ENCODE data around the gene CAPZB.

Gene CAPZB

GRCh38 chr1:19478322-19478721 lies 7.0 kb downstream of the CAPZB start:
- Histone ChIP-seq H4K20me1 (ENCODE audit: insufficient read depth, low read length) (peaks cover 95% of the 10 kb centered on the region), H2AFZ (ENCODE audit: low read depth, low read length) (no peak overlapping the region), H3K4me1 (ENCODE audit: insufficient read depth, low read length) (peaks cover 22% of the 10 kb centered on the region), H3K27me3 (ENCODE audit: insufficient read depth, low read length, poor library complexity) (no peaks in the 10 kb centered on the region), H3K4me3 (ENCODE audit: low read depth in 1 of 2, low read length in 2 of 2) (no peak overlapping the region), H3K4me2 (ENCODE audit: insufficient read depth, low read length) (no peak overlapping the region), H3K36me3 (ENCODE audit: insufficient read depth, low read length) (peaks cover 54% of the 10 kb centered on the region), H3K9ac (ENCODE audit: low read depth, low read length) (no peak overlapping the region), H3K79me2 (ENCODE audit: insufficient read depth, low read length) (peaks cover 100% of the 10 kb centered on the region), H3K9me3 (ENCODE audit: insufficient read depth, low read length, severe bottlenecking) (no peaks in the 10 kb centered on the region), H3K27ac (ENCODE audit: low read length) (no peak overlapping the region)
- no peak for DNase-seq
- TF ChIP-seq, protein P1, sequence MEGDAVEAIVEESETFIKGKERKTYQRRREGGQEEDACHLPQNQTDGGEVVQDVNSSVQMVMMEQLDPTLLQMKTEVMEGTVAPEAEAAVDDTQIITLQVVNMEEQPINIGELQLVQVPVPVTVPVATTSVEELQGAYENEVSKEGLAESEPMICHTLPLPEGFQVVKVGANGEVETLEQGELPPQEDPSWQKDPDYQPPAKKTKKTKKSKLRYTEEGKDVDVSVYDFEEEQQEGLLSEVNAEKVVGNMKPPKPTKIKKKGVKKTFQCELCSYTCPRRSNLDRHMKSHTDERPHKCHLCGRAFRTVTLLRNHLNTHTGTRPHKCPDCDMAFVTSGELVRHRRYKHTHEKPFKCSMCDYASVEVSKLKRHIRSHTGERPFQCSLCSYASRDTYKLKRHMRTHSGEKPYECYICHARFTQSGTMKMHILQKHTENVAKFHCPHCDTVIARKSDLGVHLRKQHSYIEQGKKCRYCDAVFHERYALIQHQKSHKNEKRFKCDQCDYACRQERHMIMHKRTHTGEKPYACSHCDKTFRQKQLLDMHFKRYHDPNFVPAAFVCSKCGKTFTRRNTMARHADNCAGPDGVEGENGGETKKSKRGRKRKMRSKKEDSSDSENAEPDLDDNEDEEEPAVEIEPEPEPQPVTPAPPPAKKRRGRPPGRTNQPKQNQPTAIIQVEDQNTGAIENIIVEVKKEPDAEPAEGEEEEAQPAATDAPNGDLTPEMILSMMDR (IDR thresholded peaks at IDR 0.05; ENCODE audit: borderline replicate concordance, extremely low read depth, low read length, poor library complexity, severe bottlenecking): no peak
- TF ChIP-seq EZH2 (IDR thresholded peaks at IDR 0.05; ENCODE audit: borderline replicate concordance, low read depth, low read length, severe bottlenecking): no peak
- ATAC-seq (ENCODE audit: insufficient read depth, low read depth): no peak

DNA sequence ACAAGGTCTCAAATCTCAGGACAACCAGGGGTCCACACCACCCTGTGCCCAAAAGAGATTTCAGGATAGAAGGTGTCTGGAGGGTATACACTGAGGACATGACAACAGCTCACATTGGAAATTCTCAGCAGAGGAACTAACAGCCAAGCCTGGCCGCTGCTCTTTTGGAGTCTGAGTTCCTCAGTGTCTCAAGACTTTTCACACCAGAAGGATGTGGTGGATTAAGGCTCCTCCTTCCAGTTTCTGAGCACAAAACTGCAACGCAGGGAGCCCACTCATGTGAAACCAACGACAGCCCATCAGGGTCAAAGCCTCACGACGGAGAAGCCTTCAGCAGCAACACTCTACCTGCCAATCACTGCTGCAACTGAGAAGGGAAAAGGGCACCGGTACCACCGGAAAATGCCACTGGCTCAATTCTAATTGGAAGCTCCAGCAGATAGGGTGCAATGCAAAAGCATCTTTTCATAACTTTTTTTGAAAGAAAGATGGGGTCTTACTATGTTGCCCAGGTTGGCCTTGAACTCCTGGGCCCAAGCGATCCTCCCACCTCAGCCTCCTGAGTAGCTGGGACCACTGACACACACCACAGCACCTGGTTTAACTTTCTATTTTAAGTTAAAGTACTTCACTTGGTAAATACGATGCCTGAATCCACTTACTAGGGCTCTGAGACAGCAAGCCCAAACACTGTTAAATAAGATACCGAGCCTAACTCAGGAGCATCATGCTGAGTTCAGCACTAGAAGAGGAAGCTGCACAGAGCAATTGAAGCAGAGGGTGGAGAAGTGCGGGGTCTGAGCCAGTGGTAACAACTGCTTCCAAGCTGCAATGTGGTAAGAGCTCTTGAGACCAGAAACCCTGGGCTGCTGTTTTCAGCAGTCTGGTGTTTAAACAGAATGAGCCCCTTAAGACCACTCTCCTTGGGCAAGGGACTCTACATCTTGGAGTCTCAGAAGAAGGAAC lies 7.8 kb downstream of the CAPZB start:
- Histone ChIP-seq H3K9ac (ENCODE audit: low read depth, low read length) (no peak overlapping the region), H3K36me3 (ENCODE audit: insufficient read depth, low read length) (peaks cover 50% of the 10 kb centered on the region), H3K4me2 (ENCODE audit: insufficient read depth, low read length) (no peak overlapping the region), H2AFZ (ENCODE audit: low read depth, low read length) (no peak overlapping the region), H3K4me1 (ENCODE audit: insufficient read depth, low read length) (peaks cover 14% of the 10 kb centered on the region), H3K4me3 (ENCODE audit: low read depth in 1 of 2, low read length in 2 of 2) (no peak overlapping the region), H3K79me2 (ENCODE audit: insufficient read depth, low read length) (peaks cover 98% of the 10 kb centered on the region), H4K20me1 (ENCODE audit: insufficient read depth, low read length) (peaks cover 93% of the 10 kb centered on the region), H3K9me3 (ENCODE audit: insufficient read depth, low read length, severe bottlenecking) (no peaks in the 10 kb centered on the region), H3K27me3 (ENCODE audit: insufficient read depth, low read length, poor library complexity) (no peaks in the 10 kb centered on the region), H3K27ac (ENCODE audit: low read length) (no peak overlapping the region)
- TF ChIP-seq, protein P1 (IDR thresholded peaks at IDR 0.05; ENCODE audit: borderline replicate concordance, extremely low read depth, low read length, poor library complexity, severe bottlenecking): no peak
- ATAC-seq (ENCODE audit: insufficient read depth, low read depth) (no peak), DNase-seq (no peak)

- no peak for TF ChIP-seq EZH2 (IDR thresholded peaks at IDR 0.05; ENCODE audit: borderline replicate concordance, low read depth, low read length, severe bottlenecking)
- TF ChIP-seq, protein P1 (IDR thresholded peaks at IDR 0.05; ENCODE audit: borderline replicate concordance, extremely low read depth, low read length, poor library complexity, severe bottlenecking): no peak
- H3K4me1 ChIP-seq (ENCODE audit: insufficient read depth, low read length): peaks cover 5% of the 10 kb centered on the region; the same call in 1 of the 2 replicates
- H3K27ac ChIP-seq (ENCODE audit: low read length): no peak overlapping the region
- no peak overlapping the region for H2AFZ ChIP-seq (ENCODE audit: low read depth, low read length)
- no peaks in the 10 kb centered on the region for H3K27me3 ChIP-seq (ENCODE audit: insufficient read depth, low read length, poor library complexity)
- no peak overlapping the region for H3K9ac ChIP-seq (ENCODE audit: low read depth, low read length)
- peaks cover 98% of the 10 kb centered on the region for H3K79me2 ChIP-seq (ENCODE audit: insufficient read depth, low read length)
- DNase-seq: no peak
- no peak overlapping the region for H3K4me2 ChIP-seq (ENCODE audit: insufficient read depth, low read length)
- ATAC-seq (ENCODE audit: insufficient read depth, low read depth): no peak
- peaks cover 91% of the 10 kb centered on the region for H4K20me1 ChIP-seq (ENCODE audit: insufficient read depth, low read length)
- peaks cover 47% of the 10 kb centered on the region for H3K36me3 ChIP-seq (ENCODE audit: insufficient read depth, low read length)
- no peak overlapping the region for H3K4me3 ChIP-seq (ENCODE audit: low read depth in 1 of 2, low read length in 2 of 2)
- H3K9me3 ChIP-seq (ENCODE audit: insufficient read depth, low read length, severe bottlenecking): no peaks in the 10 kb centered on the region
These were observed 8.7 kb downstream of the CAPZB start for GRCh38 chr1:19476450-19477190.

Data from DND-41 (cell line).